Neural crest cell (in vitro differentiated cells): ENCODE measurements around the gene DHRS1. TPM values are rescaled to one million over a fixed set of nuclear protein-coding genes. Genes with fewer than 3 reads are reported as not detected.
A peak's percentile ranks its signal among the peaks of the same experiment; 100 is the strongest.
"Not testable (repeated sequence)": the region's sequence is repeated elsewhere in the genome, so short reads cannot be mapped to it uniquely, and the experiment has no call there.

Source experiments
- DNase-seq: peaks from one replicate; pipeline ENCODE4 v3.0.0; 2021; ENCODE audit warnings: low read depth, mixed read lengths, low spot score
- H3K27ac Mint-ChIP-seq: one replicate; pipeline ENCODE4 v1.8.0; 2021; ENCODE audit warnings: mild to moderate bottlenecking, mixed read lengths; ENCODE audit not compliant: unreplicated experiment
- H3K27me3 Mint-ChIP-seq: 2 replicates; pipeline ENCODE4 v1.8.0; 2021; ENCODE audit warnings: low read depth, mild to moderate bottlenecking, mixed read lengths
- H3K36me3 Mint-ChIP-seq: 2 replicates; pipeline ENCODE4 v1.8.0; 2021; ENCODE audit warnings: low read depth, mild to moderate bottlenecking, mixed read lengths
- H3K4me1 Mint-ChIP-seq: 2 replicates; pipeline ENCODE4 v1.8.0; 2021; ENCODE audit warnings: mixed read lengths
- H3K4me3 Mint-ChIP-seq: one replicate; pipeline ENCODE4 v1.8.0; 2021; ENCODE audit warnings: mild to moderate bottlenecking, mixed read lengths
- H3K9me3 Mint-ChIP-seq: 2 replicates; pipeline ENCODE4 v1.8.0; 2021; ENCODE audit warnings: mixed read lengths
- CTCF ChIP-seq: fragments of 200-600 bp; sonication (generic); conservative IDR thresholded peaks from 2 replicates; pipeline ENCODE4 v1.5.0; 2021; ENCODE audit warnings: antibody characterized with exemption, mild to moderate bottlenecking
- total RNA-seq: library from RNA; stranded (reverse); gene quantifications from 2 replicates; pipeline ENCODE4 v1.2.1, GENCODE V29; 2021

Gene DHRS1
- total RNA-seq, 1 donor from 2014 or later: 17.2 TPM

- peaks cover 59% of the 10 kb centered on the region for H3K27me3 Mint-ChIP-seq
- no peak for DNase-seq
- peaks cover 11% of the 10 kb centered on the region for H3K4me1 Mint-ChIP-seq
- no peaks in the 10 kb centered on the region for H3K36me3 Mint-ChIP-seq
- no peaks in the 10 kb centered on the region for H3K9me3 Mint-ChIP-seq
- TF ChIP-seq CTCF: no peak
- no peak overlapping the region for H3K4me3 Mint-ChIP-seq
- no peak overlapping the region for H3K27ac Mint-ChIP-seq
These were observed 31.5 kb upstream of the DHRS1 start for GRCh38 chr14:24330973-24331674.

- DNase-seq: no peak
- TF ChIP-seq CTCF: no peak
- no peak overlapping the region for H3K4me3 Mint-ChIP-seq
- H3K27ac Mint-ChIP-seq: no peak overlapping the region
- H3K36me3 Mint-ChIP-seq: no peaks in the 10 kb centered on the region
- H3K4me1 Mint-ChIP-seq: peaks cover 6% of the 10 kb centered on the region
- no peaks in the 10 kb centered on the region for H3K9me3 Mint-ChIP-seq
- peaks cover 45% of the 10 kb centered on the region for H3K27me3 Mint-ChIP-seq
These were observed 30.2 kb upstream of the DHRS1 start for GRCh38 chr14:24329736-24330135.

- no peak for TF ChIP-seq CTCF
- Mint-ChIP-seq H3K27me3 (peaks cover 39% of the 10 kb centered on the region), H3K36me3 (no peaks in the 10 kb centered on the region), H3K27ac (no peak overlapping the region), H3K4me3 (no peak overlapping the region), H3K4me1 (peaks cover 6% of the 10 kb centered on the region), H3K9me3 (no peaks in the 10 kb centered on the region)
- DNase-seq: no peak
These were observed 29.6 kb upstream of the DHRS1 start for GRCh38 chr14:24329073-24329663.

GRCh38 chr14:24327914-24328313 lies 28.3 kb upstream of the DHRS1 start:
- not testable (repeated sequence) for H3K9me3 Mint-ChIP-seq, H3K27ac Mint-ChIP-seq, H3K36me3 Mint-ChIP-seq, H3K4me3 Mint-ChIP-seq, H3K4me1 Mint-ChIP-seq
- TF ChIP-seq CTCF: peak; percentile 71
- peaks cover 29% of the 10 kb centered on the region for H3K27me3 Mint-ChIP-seq
- DNase-seq: peak; percentile 49

GRCh38 chr14:24327303-24327702 lies 27.7 kb upstream of the DHRS1 start:
- Mint-ChIP-seq H3K36me3 (no peaks in the 10 kb centered on the region), H3K4me1 (peaks cover 4% of the 10 kb centered on the region), H3K9me3 (no peaks in the 10 kb centered on the region), H3K4me3 (no peak overlapping the region), H3K27ac (no peak overlapping the region), H3K27me3 (peaks cover 23% of the 10 kb centered on the region)
- no peak for TF ChIP-seq CTCF
- DNase-seq: no peak
